ENCODE results near the gene ABCD4.
"Not testable (repeated sequence)": the region's sequence is repeated elsewhere in the genome, so short reads cannot be mapped to it uniquely, and the experiment has no call there.

ABCD4 gene

GRCh38 chr14:74348241-74348734 lies 45.6 kb upstream of the ABCD4 start, which contains the start of gene VRTN:
TSS of gene VRTN (plus strand) at chr14:74348471. CDS start at chr14:74356784, 8,313 bp downstream.
- H3K36me3 ChIP-seq: no peaks in the 10 kb centered on the region
- DNase-seq: no peak
- no peak for TF ChIP-seq CTCF (IDR thresholded peaks at IDR 0.05; ENCODE audit: low read depth, low read length)

GRCh38 chr14:74347795-74348100 lies 45.0 kb upstream of the ABCD4 start:
- no peaks in the 10 kb centered on the region for H3K36me3 ChIP-seq
- no peak overlapping the region for H3K4me3 ChIP-seq (ENCODE audit: low read depth, low read length)
- H3K4me1 ChIP-seq: no peaks in the 10 kb centered on the region
- TF ChIP-seq CTCF (IDR thresholded peaks at IDR 0.05; ENCODE audit: low read depth, low read length): no peak
- H3K27me3 ChIP-seq: peaks cover 18% of the 10 kb centered on the region
- no peaks in the 10 kb centered on the region for H3K9me3 ChIP-seq
- DNase-seq: no peak

More at GRCh38 chr14:74348241-74348734, 45.6 kb upstream of the ABCD4 start, which contains the start of gene VRTN:
- Histone ChIP-seq H3K9me3 (no peaks in the 10 kb centered on the region), H3K4me3 (ENCODE audit: low read depth, low read length) (no peak within 1 kb of the TSS), H3K27me3 (peaks cover 16% of the 10 kb centered on the region), H3K4me1 (no peaks in the 10 kb centered on the region)

- H3K9me3 ChIP-seq: no peaks in the 10 kb centered on the region
- TF ChIP-seq CTCF (IDR thresholded peaks at IDR 0.05; ENCODE audit: low read depth, low read length): no peak
- no peaks in the 10 kb centered on the region for H3K4me1 ChIP-seq
- H3K4me3 ChIP-seq (ENCODE audit: low read depth, low read length): no peak overlapping the region
- no peaks in the 10 kb centered on the region for H3K36me3 ChIP-seq
- DNase-seq: no peak
- peaks cover 18% of the 10 kb centered on the region for H3K27me3 ChIP-seq
Observed at GRCh38 chr14:74347097-74347794, 44.5 kb upstream of the ABCD4 start.

GRCh38 chr14:74346341-74346740 lies 43.6 kb upstream of the ABCD4 start:
- H3K4me3 ChIP-seq (ENCODE audit: low read depth, low read length): no peak overlapping the region
- H3K4me1 ChIP-seq: no peaks in the 10 kb centered on the region
- no peak for TF ChIP-seq CTCF (IDR thresholded peaks at IDR 0.05; ENCODE audit: low read depth, low read length)
- no peaks in the 10 kb centered on the region for H3K9me3 ChIP-seq
- no peaks in the 10 kb centered on the region for H3K36me3 ChIP-seq
- H3K27me3 ChIP-seq: peaks cover 26% of the 10 kb centered on the region
- no peak for DNase-seq

GRCh38 chr14:74333909-74334308 lies 31.2 kb upstream of the ABCD4 start:
- Histone ChIP-seq H3K4me1 (no peaks in the 10 kb centered on the region), H3K4me3 (ENCODE audit: low read depth, low read length) (no peak overlapping the region), H3K9me3 (no peaks in the 10 kb centered on the region), H3K36me3 (no peaks in the 10 kb centered on the region), H3K27me3 (no peaks in the 10 kb centered on the region)
- no peak for TF ChIP-seq CTCF (IDR thresholded peaks at IDR 0.05; ENCODE audit: low read depth, low read length)
- DNase-seq: no peak

- not testable (repeated sequence) for H3K4me3 ChIP-seq (ENCODE audit: low read depth, low read length); H3K27me3 ChIP-seq; DNase-seq; H3K4me1 ChIP-seq; H3K9me3 ChIP-seq; H3K36me3 ChIP-seq
Observed at GRCh38 chr14:74329950-74330552, 27.3 kb upstream of the ABCD4 start.

All from BE2C (cell line).